ENCODE data around the gene PRKG1. TPM values are rescaled to one million over a fixed set of nuclear protein-coding genes. Genes with fewer than 3 reads are reported as not detected.

The PRKG1 gene
- total and polyA plus RNA-seq, 2 of the 4 experiments (the other 2 are of a cell fraction), result 3.5 to 18.3 TPM

DNA sequence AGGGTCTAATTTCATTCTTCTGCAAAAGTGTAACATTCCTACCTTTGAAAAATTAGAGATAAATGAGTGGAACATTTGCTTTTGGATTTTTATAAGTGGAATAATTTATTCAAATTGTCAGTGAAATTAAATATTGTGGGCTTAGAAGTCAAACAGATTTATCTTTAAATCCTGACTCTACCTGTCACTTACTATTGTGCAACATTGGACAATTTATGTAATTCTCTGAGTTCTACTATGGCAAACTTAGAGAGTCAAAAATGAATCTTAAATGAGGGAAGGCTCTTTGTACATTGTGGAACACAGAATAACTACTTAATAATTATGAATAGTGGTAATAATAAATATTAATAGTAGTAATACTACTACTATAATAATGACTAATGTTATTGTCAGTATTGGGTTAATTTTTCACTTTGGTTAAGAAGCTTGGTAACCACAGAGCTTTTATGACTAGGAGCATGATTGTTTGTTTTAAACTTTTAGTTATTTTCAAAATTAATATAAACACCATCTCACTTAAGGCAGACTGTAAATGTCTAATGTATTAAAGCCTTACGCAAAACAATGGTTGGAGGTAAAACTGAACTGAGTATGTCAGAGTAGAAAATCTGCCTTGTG is 70.0 kb downstream of the PRKG1 start:
- BruUV-seq (replicated peaks), result no TSS peak
- peaks cover 22 to 27% of the 10 kb centered on the region in 2 experiments; a peak in 3 of 4 replicates for H3K79me1 ChIP-seq (ENCODE audit: low read depth in 1 of 2, low read length in 2 of 2)
- H4K91ac ChIP-seq (ENCODE audit: insufficient read depth, low read depth, low read length), result no peak overlapping the region
- no peak overlapping the region for H3K27ac ChIP-seq (ENCODE audit: insufficient read depth, low read length)
- H2BK5ac ChIP-seq (ENCODE audit: low read depth, low read length, poor library complexity, severe bottlenecking), result no peak overlapping the region
- H3K4ac ChIP-seq (ENCODE audit: low read depth, low read length), result no peak overlapping the region
- no peak overlapping the region for H3K14ac ChIP-seq (replicated peaks; ENCODE audit: low read depth, low read length)
- peaks cover 5% of the 10 kb centered on the region; the same call in 1 of the 2 replicates for H4K20me1 ChIP-seq (ENCODE audit: insufficient read depth, low read length)
- ChIA-PET POLR2A (ENCODE audit: unreplicated experiment) (no interaction called here), CTCF (no interaction called here)
- H4K8ac ChIP-seq (ENCODE audit: low read depth in 2 of 2, low read length in 2 of 2), result no peak overlapping the region
- H3K9me1 ChIP-seq (ENCODE audit: insufficient read depth, low read length), result no peaks in the 10 kb centered on the region
- H3K23ac ChIP-seq (ENCODE audit: low read depth, low read length), result no peak overlapping the region
- ATAC-seq (ENCODE audit: low read depth) (no peak), DNase-seq (no peak)
- no peak overlapping the region for H2BK120ac ChIP-seq (ENCODE audit: low read depth, low read length)
- no peak overlapping the region for H4K5ac ChIP-seq (ENCODE audit: low read depth, low read length)
- H3K9ac ChIP-seq (ENCODE audit: low read depth, low read length), result no peak overlapping the region
- TF ChIP-seq CEBPB (IDR thresholded peaks at IDR 0.05; ENCODE audit: low read depth, low read length), result peak; percentile 75
- no peak for TF ChIP-seq RAD21 (IDR thresholded peaks at IDR 0.05; ENCODE audit: low read length)
- H2AFZ ChIP-seq (replicated peaks; ENCODE audit: low read length, poor library complexity), result no peak overlapping the region
- in situ Hi-C loops (cut with MboI; ENCODE audit: low sequenced_read_pairs), result no loop called here
- H3K4me1 ChIP-seq (ENCODE audit: control insufficient read depth, insufficient read depth, low read length), result peaks cover under 1% of the 10 kb centered on the region; the same call in 1 of the 2 replicates
- H3K27me3 ChIP-seq (ENCODE audit: control insufficient read depth, insufficient read depth, low read length), result no peaks in the 10 kb centered on the region
- no peak overlapping the region for H2BK20ac ChIP-seq (ENCODE audit: low read depth, low read length)
- no peaks in the 10 kb centered on the region for H3K9me3 ChIP-seq (ENCODE audit: control insufficient read depth, insufficient read depth, low read length)
- H3K18ac ChIP-seq (ENCODE audit: low read depth, low read length), result no peak overlapping the region
- dilution Hi-C loops (cut with HindIII; ENCODE audit: low sequenced_read_pairs, unreplicated experiment), result no loop called here
- H2BK15ac ChIP-seq (ENCODE audit: low read depth, low read length), result no peak overlapping the region
- H2AK9ac ChIP-seq (replicated peaks; ENCODE audit: low read depth, low read length, poor library complexity), result no peak overlapping the region
- no peaks in the 10 kb centered on the region for H3K36me3 ChIP-seq (ENCODE audit: control insufficient read depth, insufficient read depth, low read length)
- no peak overlapping the region for H2AK5ac ChIP-seq (ENCODE audit: low read depth, low read length)
- WGBS, 2 experiments (ENCODE audit: extremely low coverage in 2 of 2, insufficient read length in 1 of 2), result no CpG with 5 or more reads among the region's 1 CpG
- no peak overlapping the region for H3K4me3 ChIP-seq (ENCODE audit: insufficient read depth, low read depth, low read length)
- intact Hi-C loops (cut with micrococcal nuclease), result no loop called here
- no peak overlapping the region for H3K56ac ChIP-seq (ENCODE audit: extremely low read depth, insufficient read depth, low read length)
- no peak overlapping the region for H3K4me2 ChIP-seq (ENCODE audit: low read depth, low read length)
